Left ventricle myocardium inferior (tissue), 1 donor: Measurements from ENCODE around the gene NOXO1. TPM values are rescaled to one million over a fixed set of nuclear protein-coding genes. Genes with fewer than 3 reads are reported as not detected.

ENCODE experiments used
- DNase-seq: peaks from one replicate; pipeline ENCODE4 v3.0.0-alpha.2; 2020
- H3K27ac ChIP-seq: fragments of 200-600 bp; replicated peaks from 2 replicates; pipeline ENCODE4 v1.8.0; 2021
- H3K27me3 ChIP-seq: fragments of 200-600 bp; 2 replicates; pipeline ENCODE4 v1.8.0; 2021; ENCODE audit warnings: low read depth
- H3K36me3 ChIP-seq: fragments of 200-600 bp; 2 replicates; pipeline ENCODE4 v1.8.0; 2021
- H3K4me1 ChIP-seq: fragments of 200-600 bp; 2 replicates; pipeline ENCODE4 v1.8.0; 2021
- H3K4me3 ChIP-seq: fragments of 200-600 bp; 2 replicates; pipeline ENCODE4 v1.8.0; 2021; ENCODE audit warnings: mild to moderate bottlenecking, moderate library complexity
- H3K9me3 ChIP-seq: fragments of 200-600 bp; replicated peaks from 2 replicates; pipeline ENCODE4 v1.8.0; 2021
- intact Hi-C: fragments of 100-400 bp; cut with micrococcal nuclease; formaldehyde crosslinking; loops from one replicate; pipeline ENCODE4 v1.11.0; 2022
- long read RNA-seq: library from polyadenylated mRNA; unstranded; transcript quantifications from one replicate; pipeline ENCODE4 v2.0.0, GENCODE V29; 2021
- total RNA-seq: library from RNA; stranded (reverse); fragmentation: NEBNext Ultra II Directional; extraction: Animal tissue kit (Norgen Biotek cat#: 25700); gene quantifications from one replicate; pipeline ENCODE4 v1.2.1, GENCODE V29; 2021
- TF ChIP-seq, protein P1 (sequence below): fragments of 200-600 bp; IDR thresholded peaks from 2 replicates; pipeline ENCODE4 v1.8.0; 2021; ENCODE audit warnings: antibody characterized with exemption, mild to moderate bottlenecking, borderline replicate concordance
- donor health status: DM: no; HTN: yes; CAD: no; lungs with severe emphysema.

NOXO1 gene, protein sequence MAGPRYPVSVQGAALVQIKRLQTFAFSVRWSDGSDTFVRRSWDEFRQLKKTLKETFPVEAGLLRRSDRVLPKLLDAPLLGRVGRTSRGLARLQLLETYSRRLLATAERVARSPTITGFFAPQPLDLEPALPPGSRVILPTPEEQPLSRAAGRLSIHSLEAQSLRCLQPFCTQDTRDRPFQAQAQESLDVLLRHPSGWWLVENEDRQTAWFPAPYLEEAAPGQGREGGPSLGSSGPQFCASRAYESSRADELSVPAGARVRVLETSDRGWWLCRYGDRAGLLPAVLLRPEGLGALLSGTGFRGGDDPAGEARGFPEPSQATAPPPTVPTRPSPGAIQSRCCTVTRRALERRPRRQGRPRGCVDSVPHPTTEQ
- not detected for total RNA-seq
- long read RNA-seq, result 0 reads

GRCh38 chr16:1981398-1981836 lies at the start of gene NOXO1:
Gene NOXO1, minus strand, starts transcription at chr16:1981469. Its CDS starts 290 bp downstream, at chr16:1981179.
- TF ChIP-seq, protein P1, sequence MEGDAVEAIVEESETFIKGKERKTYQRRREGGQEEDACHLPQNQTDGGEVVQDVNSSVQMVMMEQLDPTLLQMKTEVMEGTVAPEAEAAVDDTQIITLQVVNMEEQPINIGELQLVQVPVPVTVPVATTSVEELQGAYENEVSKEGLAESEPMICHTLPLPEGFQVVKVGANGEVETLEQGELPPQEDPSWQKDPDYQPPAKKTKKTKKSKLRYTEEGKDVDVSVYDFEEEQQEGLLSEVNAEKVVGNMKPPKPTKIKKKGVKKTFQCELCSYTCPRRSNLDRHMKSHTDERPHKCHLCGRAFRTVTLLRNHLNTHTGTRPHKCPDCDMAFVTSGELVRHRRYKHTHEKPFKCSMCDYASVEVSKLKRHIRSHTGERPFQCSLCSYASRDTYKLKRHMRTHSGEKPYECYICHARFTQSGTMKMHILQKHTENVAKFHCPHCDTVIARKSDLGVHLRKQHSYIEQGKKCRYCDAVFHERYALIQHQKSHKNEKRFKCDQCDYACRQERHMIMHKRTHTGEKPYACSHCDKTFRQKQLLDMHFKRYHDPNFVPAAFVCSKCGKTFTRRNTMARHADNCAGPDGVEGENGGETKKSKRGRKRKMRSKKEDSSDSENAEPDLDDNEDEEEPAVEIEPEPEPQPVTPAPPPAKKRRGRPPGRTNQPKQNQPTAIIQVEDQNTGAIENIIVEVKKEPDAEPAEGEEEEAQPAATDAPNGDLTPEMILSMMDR, result no peak
- Histone ChIP-seq H3K27me3 (peaks cover 66% of the 10 kb centered on the region), H3K27ac (no peak within 1 kb of the TSS), H3K36me3 (peaks cover 40% of the 10 kb centered on the region), H3K4me3 (no peak within 1 kb of the TSS), H3K4me1 (peaks cover 50% of the 10 kb centered on the region), H3K9me3 (no peaks in the 10 kb centered on the region)
- intact Hi-C loops, result no loop called here
- no peak for DNase-seq

GRCh38 chr16:2030036-2030435 lies 48.8 kb upstream of the NOXO1 start:
- DNase-seq, result no peak
- intact Hi-C loops, result no loop called here
- H3K4me1 ChIP-seq, result peaks cover 78% of the 10 kb centered on the region

GRCh38 chr16:2029350-2029749 lies 48.1 kb upstream of the NOXO1 start:
- Histone ChIP-seq H3K27me3 (no peaks in the 10 kb centered on the region), H3K27ac (peak overlapping the region; percentile 98), H3K4me1 (peaks cover 80% of the 10 kb centered on the region), H3K9me3 (no peaks in the 10 kb centered on the region), H3K4me3 (peak overlapping the region; percentile 91), H3K36me3 (peaks cover 12% of the 10 kb centered on the region)
- TF ChIP-seq, protein P1, result no peak
- no peak for DNase-seq
- intact Hi-C loops, result loop anchor here (10.0 kb wide), 1 partner anchor 115 kb away; the partner anchor contains the start of gene RAB26

More at GRCh38 chr16:2030036-2030435, 48.8 kb upstream of the NOXO1 start:
- H3K36me3 ChIP-seq, result peaks cover 12% of the 10 kb centered on the region
- TF ChIP-seq, protein P1, result no peak
- H3K9me3 ChIP-seq, result no peaks in the 10 kb centered on the region
- no peaks in the 10 kb centered on the region for H3K27me3 ChIP-seq
- peak overlapping the region; percentile 91 for H3K4me3 ChIP-seq
- H3K27ac ChIP-seq, result peak overlapping the region; percentile 98

- intact Hi-C loops, result loop anchor here (10.0 kb wide), 1 partner anchor 116 kb away; the partner anchor contains the start of gene RAB26
- Histone ChIP-seq H3K4me3 (peak overlapping the region; percentile 91), H3K27me3 (no peaks in the 10 kb centered on the region), H3K4me1 (peaks cover 82% of the 10 kb centered on the region), H3K27ac (peak overlapping the region; percentile 98), H3K9me3 (no peaks in the 10 kb centered on the region), H3K36me3 (peaks cover 12% of the 10 kb centered on the region)
- TF ChIP-seq, protein P1, result no peak
- DNase-seq, result no peak
Measured at GRCh38 chr16:2028620-2029220, 47.5 kb upstream of the NOXO1 start.

GRCh38 chr16:2028146-2028545 lies 46.9 kb upstream of the NOXO1 start:
- Histone ChIP-seq H3K36me3 (peaks cover 12% of the 10 kb centered on the region), H3K4me1 (peaks cover 80% of the 10 kb centered on the region), H3K4me3 (peak overlapping the region; percentile 91), H3K27me3 (no peaks in the 10 kb centered on the region), H3K9me3 (no peaks in the 10 kb centered on the region), H3K27ac (peak overlapping the region; percentile 98)
- TF ChIP-seq, protein P1, result no peak
- intact Hi-C loops, result loop anchor here (10.0 kb wide), 1 partner anchor 117 kb away; the partner anchor contains the start of gene RAB26
- no peak for DNase-seq
